ENCODE data around the gene PCMTD2. TPM values are rescaled to one million over a fixed set of nuclear protein-coding genes. Genes with fewer than 3 reads are reported as not detected.

The PCMTD2 gene
- total RNA-seq, 1 experiment from 2014 or later = 52.0 TPM

DNA sequence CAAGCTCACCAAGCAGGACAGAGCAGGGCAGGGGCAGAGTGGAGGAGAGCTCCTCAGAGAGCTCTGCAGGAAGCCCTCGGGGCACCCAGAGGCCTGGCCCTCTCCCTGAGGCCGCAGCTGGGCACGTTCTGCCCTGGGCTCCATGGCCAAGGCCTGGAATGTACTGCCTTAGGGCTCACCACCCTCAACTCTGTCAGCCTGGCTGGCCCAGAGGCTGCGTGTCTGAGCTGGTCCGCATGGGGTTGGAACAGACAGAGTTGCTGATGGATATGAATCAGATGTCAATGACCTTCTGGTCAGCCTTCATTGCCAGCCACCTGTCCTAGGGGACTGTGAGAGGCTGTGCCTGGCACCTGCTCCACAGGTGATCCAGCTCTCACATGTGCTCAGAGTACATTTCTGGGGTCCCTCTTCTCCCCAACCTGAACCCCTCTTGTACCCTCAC, 33.2 kb upstream of the PCMTD2 start:
- no peak overlapping the region for H3K56ac ChIP-seq (ENCODE audit: insufficient read length, low read depth, low read length)
- H2BK12ac ChIP-seq (ENCODE audit: insufficient read length, low read depth, low read length) = no peak overlapping the region
- peaks cover 12 to 21% of the 10 kb centered on the region in 2 experiments for H3K4me1 Mint-ChIP-seq
- H3K4ac ChIP-seq (ENCODE audit: low read depth, low read length) = no peak overlapping the region
- H4K91ac ChIP-seq (ENCODE audit: insufficient read length, low read depth, low read length) = no peak overlapping the region
- TF ChIP-seq, protein P1, sequence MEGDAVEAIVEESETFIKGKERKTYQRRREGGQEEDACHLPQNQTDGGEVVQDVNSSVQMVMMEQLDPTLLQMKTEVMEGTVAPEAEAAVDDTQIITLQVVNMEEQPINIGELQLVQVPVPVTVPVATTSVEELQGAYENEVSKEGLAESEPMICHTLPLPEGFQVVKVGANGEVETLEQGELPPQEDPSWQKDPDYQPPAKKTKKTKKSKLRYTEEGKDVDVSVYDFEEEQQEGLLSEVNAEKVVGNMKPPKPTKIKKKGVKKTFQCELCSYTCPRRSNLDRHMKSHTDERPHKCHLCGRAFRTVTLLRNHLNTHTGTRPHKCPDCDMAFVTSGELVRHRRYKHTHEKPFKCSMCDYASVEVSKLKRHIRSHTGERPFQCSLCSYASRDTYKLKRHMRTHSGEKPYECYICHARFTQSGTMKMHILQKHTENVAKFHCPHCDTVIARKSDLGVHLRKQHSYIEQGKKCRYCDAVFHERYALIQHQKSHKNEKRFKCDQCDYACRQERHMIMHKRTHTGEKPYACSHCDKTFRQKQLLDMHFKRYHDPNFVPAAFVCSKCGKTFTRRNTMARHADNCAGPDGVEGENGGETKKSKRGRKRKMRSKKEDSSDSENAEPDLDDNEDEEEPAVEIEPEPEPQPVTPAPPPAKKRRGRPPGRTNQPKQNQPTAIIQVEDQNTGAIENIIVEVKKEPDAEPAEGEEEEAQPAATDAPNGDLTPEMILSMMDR (conservative IDR thresholded peaks at IDR 0.05) = no peak
- no peak overlapping the region for H3K4me2 ChIP-seq (ENCODE audit: insufficient read depth, insufficient read length, low read length)
- H2BK20ac ChIP-seq (ENCODE audit: low read depth, low read length, poor library complexity, severe bottlenecking) = no peak overlapping the region
- no peaks in the 10 kb centered on the region for H4K20me1 ChIP-seq (ENCODE audit: control insufficient read depth, insufficient read depth, insufficient read length)
- H3K9me3 Mint-ChIP-seq = no peaks in the 10 kb centered on the region
- H2AK5ac ChIP-seq (ENCODE audit: insufficient read length, low read length) = no peak overlapping the region
- H3K23ac ChIP-seq (ENCODE audit: insufficient read length, low read depth, low read length) = no peak overlapping the region
- H3K27me3 Mint-ChIP-seq (ENCODE audit: low read depth) = peaks cover 4% of the 10 kb centered on the region
- no peak overlapping the region for H3K27ac Mint-ChIP-seq
- no peak overlapping the region for H3K9ac ChIP-seq (ENCODE audit: extremely low read depth, insufficient read length, low read length)
- H3K79me1 ChIP-seq (ENCODE audit: insufficient read depth, low read depth, low read length, poor library complexity, severe bottlenecking) = no peaks in the 10 kb centered on the region
- no peak for DNase-seq
- H3K79me2 ChIP-seq (ENCODE audit: insufficient read depth, low read length) = no peaks in the 10 kb centered on the region
- no peak overlapping the region for H3K18ac ChIP-seq (ENCODE audit: insufficient read length, low read depth, low read length)
- H2AFZ ChIP-seq (ENCODE audit: low read length) = no peak overlapping the region
- WGBS (ENCODE audit: extremely low coverage, insufficient read length, low lambda C conversion rate) = no CpG with 5 or more reads among the region's 5 CpGs
- peaks cover 0 to 1% (median 0%) of the 10 kb centered on the region in 3 experiments; a peak in 1 of 7 replicates for H3K36me3 Mint-ChIP-seq (ENCODE audit: insufficient read depth in 1 of 3, low read depth in 3 of 3)
- H2BK5ac ChIP-seq (ENCODE audit: insufficient read length, low read length) = no peak overlapping the region
- no peak overlapping the region for H2BK15ac ChIP-seq (ENCODE audit: low read depth, low read length)
- H3T11ph ChIP-seq (ENCODE audit: low read length) = no peak overlapping the region
- no peaks in the 10 kb centered on the region for H3K27me3 ChIP-seq (ENCODE audit: insufficient read depth, low read length)
- no peak overlapping the region for H2BK120ac ChIP-seq (ENCODE audit: low read depth, low read length, poor library complexity, severe bottlenecking)
- H3K23me2 ChIP-seq (ENCODE audit: insufficient read length, low read depth, low read length, poor library complexity, severe bottlenecking) = no peaks in the 10 kb centered on the region
- no peak overlapping the region for H3K27ac ChIP-seq (ENCODE audit: insufficient read length, low read depth, low read length)
- no peak overlapping the region for H3K14ac ChIP-seq (ENCODE audit: insufficient read depth, low read length)
- no peaks in the 10 kb centered on the region for H3K9me3 ChIP-seq (ENCODE audit: control insufficient read depth, low read depth, low read length)
- no peak overlapping the region for H3K4me3 Mint-ChIP-seq
- H4K5ac ChIP-seq (ENCODE audit: insufficient read length, low read depth, low read length) = no peak overlapping the region
- no peak overlapping the region for H4K8ac ChIP-seq (replicated peaks; ENCODE audit: insufficient read length, low read depth, low read length)
- H3K4me1 ChIP-seq (ENCODE audit: insufficient read depth, low read length) = peaks cover 3% of the 10 kb centered on the region; the same call in 1 of the 2 replicates
